Hematopoietic multipotent progenitor cell treated with erythropoietin and hydrocortisone succinate and interleukin-3 and kit ligand, for 15 days (in vitro differentiated cells): Measurements from ENCODE around the gene RAP1GDS1.

ENCODE experiments used
- DNase-seq: peaks from one replicate; pipeline ENCODE4 v3.0.0-alpha.2; 2015; ENCODE audit warnings: low spot score

Gene RAP1GDS1

DNA sequence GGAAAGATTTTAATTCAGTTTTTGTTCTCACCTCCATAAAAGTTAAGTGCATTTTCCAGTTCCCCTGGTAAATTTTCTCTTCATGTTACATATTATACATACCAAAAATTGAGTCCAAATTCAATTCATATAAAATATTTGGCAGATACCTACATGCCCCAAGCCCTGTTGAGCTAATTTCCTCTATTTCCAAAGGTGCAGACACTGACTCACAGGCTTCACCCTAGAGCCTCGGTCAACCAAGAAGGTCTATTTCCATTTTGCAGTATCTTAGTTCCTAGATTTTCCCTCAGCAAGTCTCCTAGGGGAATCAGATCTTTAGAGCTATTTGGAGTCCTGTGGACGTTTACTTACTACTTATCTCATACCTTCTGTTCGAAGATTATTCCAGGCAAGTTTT, 222.8 kb downstream of the RAP1GDS1 start:
- no peak for DNase-seq

DNA sequence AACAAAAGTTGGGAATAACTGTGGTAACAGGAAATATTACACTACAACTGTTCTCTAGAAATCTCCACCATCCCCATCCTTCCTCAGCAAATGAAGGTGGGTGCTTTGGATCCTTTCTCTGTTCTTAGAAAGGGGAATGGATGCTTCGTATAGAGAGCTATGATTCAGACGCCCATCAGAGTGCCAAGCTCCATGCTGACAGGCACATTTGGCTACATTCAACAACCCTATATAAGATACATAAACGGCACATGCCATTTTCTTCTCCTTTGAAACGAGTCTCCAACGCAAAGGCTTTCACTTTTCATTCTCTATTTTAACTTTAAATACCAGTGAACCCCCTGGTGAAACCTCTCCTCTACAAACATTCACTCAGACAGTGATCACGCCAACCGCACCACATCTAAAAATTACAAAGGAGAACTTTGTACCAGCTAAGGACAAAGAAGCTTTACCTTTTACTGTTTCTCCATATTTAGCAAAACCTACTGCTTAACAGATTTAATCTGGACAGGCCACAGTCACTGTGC, 224.7 kb downstream of the RAP1GDS1 start:
- no peak for DNase-seq

DNA sequence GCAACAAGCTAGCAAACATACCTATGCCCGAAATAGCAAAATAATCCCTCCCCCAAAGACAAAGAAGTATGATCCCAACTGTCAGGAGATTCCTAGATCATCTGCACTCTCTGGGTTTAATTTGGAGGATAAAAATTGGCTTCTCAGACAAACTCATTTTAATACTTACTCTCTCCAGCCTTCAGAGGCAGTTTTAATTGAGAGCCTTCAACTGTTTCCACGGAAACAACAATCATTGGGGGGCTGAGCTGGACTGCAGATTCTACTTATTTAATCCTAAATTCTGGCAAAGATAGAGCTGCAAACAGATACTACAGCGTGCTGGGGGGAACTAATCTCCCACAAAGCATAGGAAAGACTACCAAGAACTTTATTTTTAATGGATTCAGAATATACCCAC, 229.1 kb downstream of the RAP1GDS1 start:
- DNase-seq, result no peak

DNA sequence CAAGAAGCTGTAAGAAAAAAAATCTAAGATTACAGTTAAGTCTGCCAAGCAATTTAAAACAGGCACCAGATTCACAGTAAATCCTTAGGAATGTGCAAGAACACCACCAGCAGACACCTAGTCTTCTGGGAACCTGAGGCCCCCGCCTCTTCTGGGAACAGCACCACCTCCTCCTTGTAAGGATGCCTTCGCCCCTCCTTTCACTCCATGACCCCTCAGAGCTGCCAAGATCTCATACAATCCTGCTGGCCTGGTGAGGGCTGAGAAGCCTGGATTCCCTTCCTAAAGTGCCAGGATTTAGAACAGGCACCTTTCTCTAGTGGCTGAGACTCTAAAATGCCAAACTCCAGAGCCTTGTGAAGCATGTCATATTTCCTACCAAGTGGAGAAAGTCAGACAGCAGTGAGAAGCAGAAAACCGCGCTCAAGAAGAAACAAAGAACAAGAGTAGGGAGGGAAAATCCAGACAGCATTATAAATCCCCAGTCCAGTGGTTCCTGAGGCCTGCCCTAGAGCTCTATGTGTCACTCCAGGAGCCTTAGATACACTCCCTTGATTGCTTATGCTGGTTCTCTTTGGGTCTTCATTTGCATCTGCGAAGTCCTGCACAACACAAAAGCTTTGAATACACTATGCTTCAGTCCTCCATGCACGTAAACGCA, 230.8 kb downstream of the RAP1GDS1 start:
- no peak for DNase-seq

DNA sequence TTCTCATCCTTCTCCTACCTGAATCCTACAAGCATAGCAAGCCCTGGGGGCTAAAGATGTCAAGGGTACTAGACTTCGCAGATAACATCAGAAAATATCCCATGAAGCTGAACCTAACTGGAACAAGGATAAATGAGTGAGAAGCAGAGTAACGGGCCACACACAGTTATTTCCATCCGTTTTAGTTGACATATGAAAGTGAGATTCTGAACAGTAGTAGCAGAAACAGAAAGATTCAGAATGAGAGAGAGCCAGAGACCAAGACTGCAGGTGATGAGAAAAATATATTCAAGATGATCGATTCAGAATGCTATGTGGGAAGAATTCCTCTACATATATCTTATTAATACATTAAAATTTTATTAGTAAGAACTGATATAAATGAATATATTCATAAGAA, 232.1 kb downstream of the RAP1GDS1 start:
- DNase-seq, result no peak
